Kidney (tissue), 14 donors: ENCODE results near the gene PTPRK. TPM values are rescaled to one million over a fixed set of nuclear protein-coding genes. Genes with fewer than 3 reads are reported as not detected.

Experiments
- DNase-seq, 5 donors: peaks; one replicate each; pipeline ENCODE4 v3.0.0-alpha.2; 2013 to 2020
- FAIRE-seq: peaks from 2 replicates; lab custom pipeline; 2012; peaks lifted over from hg19 to GRCh38; lab: Jason Lieb, UNC
- H3K27ac ChIP-seq, 2 donors: one replicate each; pipeline ENCODE4 v1.7.0; 2013; ENCODE audit warnings: low read depth in 2 of 2, low read length in 2 of 2, inconsistent platforms in 1 of 2
- H3K27me3 ChIP-seq: one replicate; pipeline ENCODE4 v1.7.1; 2013; ENCODE audit warnings: low read length, inconsistent platforms; ENCODE audit not compliant: control insufficient read depth, insufficient read depth
- H3K36me3 ChIP-seq, 3 donors: one replicate each; pipeline versions ENCODE4 v1.7.0 to v1.7.1; 2013; ENCODE audit warnings: low read length in 3 of 3, control low read depth in 1 of 3, inconsistent platforms in 1 of 3; ENCODE audit not compliant: insufficient read depth in 3 of 3, control insufficient read depth in 2 of 3
- H3K4me1 ChIP-seq, 3 donors: one replicate each; pipeline versions ENCODE4 v1.7.0 to v1.7.1; 2013; ENCODE audit warnings: low read length in 3 of 3, inconsistent platforms in 1 of 3, low read depth in 1 of 3; ENCODE audit not compliant: control insufficient read depth in 2 of 3, insufficient read depth in 2 of 3
- H3K4me3 ChIP-seq, 3 donors: one replicate each; pipeline versions ENCODE4 v1.7.0 to v1.8.1; 2013; ENCODE audit warnings: low read length in 3 of 3, control low read depth in 1 of 3, inconsistent platforms in 1 of 3
- H3K9ac ChIP-seq, 3 donors: one replicate each; pipeline versions ENCODE4 v1.7.0 to v1.7.1; 2013; ENCODE audit warnings: low read length in 3 of 3, control low read depth in 1 of 3, inconsistent platforms in 1 of 3
- H3K9me3 ChIP-seq, 3 donors: one replicate each; pipeline versions ENCODE4 v1.7.0 to v1.7.1; 2013; ENCODE audit warnings: low read length in 3 of 3, control low read depth in 1 of 3, inconsistent platforms in 1 of 3; ENCODE audit not compliant: control insufficient read depth in 2 of 3, insufficient read depth in 1 of 3
- CTCF ChIP-seq: IDR thresholded peaks from 3 replicates; pipeline ENCODE4 v1.5.1; 2012; ENCODE audit warnings: mild to moderate bottlenecking, moderate library complexity, borderline replicate concordance; ENCODE audit not compliant: insufficient read depth; ENCODE audit errors: extremely low read depth
- intact Hi-C: fragments of 100-400 bp; cut with DNase I; formaldehyde crosslinking; loops from one replicate; pipeline ENCODE4 v1.11.1; 2022
- polyA plus RNA-seq: library from polyadenylated mRNA; stranded (reverse); fragments of 350-450 nt; fragmentation: Illumina TruSeq; extraction: RNeasy Lipid Tissue Mini Kit (QIAGEN cat#74804); gene quantifications from one replicate; pipeline ENCODE4 v1.2.3, GENCODE V29; 2014; ENCODE audit warnings: low read depth, low replicate concordance; ENCODE audit not compliant: insufficient read depth
- total RNA-seq: library from RNA; stranded (reverse); fragmentation: NEBNext Ultra II Directional; extraction: Animal tissue kit (Norgen Biotek cat#: 25700); gene quantifications from one replicate; pipeline ENCODE4 v1.2.1, GENCODE V29; 2021
- donor health status: control.
- donor health status: control.
- donor health status: control.
- donor health status: control.
- donor health status: control.
- donor health status: DM: yes; HTN: yes; CAD: no.
- donor health status: Normal renal cell carcinoma (clear cell type).

Gene PTPRK
- total and polyA plus RNA-seq, 2 donors from 2014 or later: 9.2 to 72.8 TPM

DNA sequence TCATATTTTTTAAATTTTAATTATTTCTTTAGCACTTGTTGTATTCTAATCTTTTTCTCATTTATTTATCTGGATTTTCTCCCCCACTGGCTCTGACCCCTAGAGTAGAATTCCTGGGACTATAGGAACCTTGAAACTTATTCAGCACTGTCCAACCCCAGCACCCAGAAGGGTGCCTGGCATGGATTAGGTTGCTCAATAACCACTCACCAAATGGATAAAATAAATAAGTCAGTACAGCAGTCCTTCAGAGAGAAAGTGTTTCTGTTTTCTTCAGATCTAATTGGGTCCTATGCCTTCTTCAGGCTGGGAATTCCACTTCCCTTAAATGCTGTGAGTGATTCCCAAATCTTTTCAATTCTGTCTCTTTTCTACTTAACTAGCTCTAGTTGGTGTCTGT lies 206.2 kb downstream of the PTPRK start:
- H3K27me3 ChIP-seq: no peaks in the 10 kb centered on the region
- no peak overlapping the region for H3K9ac ChIP-seq
- no peak for TF ChIP-seq CTCF
- H3K4me1 ChIP-seq: no peaks in the 10 kb centered on the region
- H3K4me3 ChIP-seq: no peak overlapping the region
- H3K36me3 ChIP-seq: no peaks in the 10 kb centered on the region
- DNase-seq (no peak), FAIRE-seq (no peak)
- intact Hi-C loops: no loop called here
- H3K9me3 ChIP-seq: no peaks in the 10 kb centered on the region
- H3K27ac ChIP-seq: no peak overlapping the region

DNA sequence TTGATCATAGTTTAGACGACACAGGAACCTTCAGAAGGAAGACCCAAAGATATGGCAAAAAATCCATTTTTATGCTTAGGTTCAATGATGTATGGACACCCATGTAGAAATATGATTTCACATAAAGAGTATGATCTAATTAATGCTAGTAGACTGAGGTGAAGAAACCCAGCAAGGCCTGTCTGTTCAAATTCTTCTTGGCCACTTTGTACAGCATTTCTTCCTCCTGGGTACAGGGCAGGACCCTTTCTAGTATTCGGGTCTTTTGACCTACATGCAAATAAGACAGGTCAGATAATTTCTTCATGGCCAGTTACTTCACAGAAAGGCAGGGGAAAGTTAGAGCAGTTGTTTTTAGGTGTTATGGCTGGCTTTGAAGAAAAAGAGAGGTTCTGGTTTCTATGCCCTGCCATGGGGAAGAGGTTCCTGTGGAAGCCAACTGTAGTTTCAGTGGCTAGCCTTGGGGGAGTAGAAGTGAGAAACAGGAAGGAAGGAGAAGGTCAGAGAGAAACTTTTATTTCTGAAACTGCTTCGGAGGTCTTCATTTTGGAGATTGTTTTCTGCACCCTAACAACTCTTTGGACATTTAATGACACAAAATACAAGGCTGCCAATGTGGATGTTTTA lies 208.3 kb downstream of the PTPRK start:
- H3K9ac ChIP-seq: no peak overlapping the region
- no peak overlapping the region for H3K27ac ChIP-seq
- intact Hi-C loops: no loop called here
- H3K27me3 ChIP-seq: no peaks in the 10 kb centered on the region
- no peaks in the 10 kb centered on the region for H3K36me3 ChIP-seq
- DNase-seq: no peak
- no peak for FAIRE-seq
- no peaks in the 10 kb centered on the region for H3K4me1 ChIP-seq
- no peak overlapping the region for H3K4me3 ChIP-seq
- no peaks in the 10 kb centered on the region for H3K9me3 ChIP-seq
- TF ChIP-seq CTCF: no peak

DNA sequence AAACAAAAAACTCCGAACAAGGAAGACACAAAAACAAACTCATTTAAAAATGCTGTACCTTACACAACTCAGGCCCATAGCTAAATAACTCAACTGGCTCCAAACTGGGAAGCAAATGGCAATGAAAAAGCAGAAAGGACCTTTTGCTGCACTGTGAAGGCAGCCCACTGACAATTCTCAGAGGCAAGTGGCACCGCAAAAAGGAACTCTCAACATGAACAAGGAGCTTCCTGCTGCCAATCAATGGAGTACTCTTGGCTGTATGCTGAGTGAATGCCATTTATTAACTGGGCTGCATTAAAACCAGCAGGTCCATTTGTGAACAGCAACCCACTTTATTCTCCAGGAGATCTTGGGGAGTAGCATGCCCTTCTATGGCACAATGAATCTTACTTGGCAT lies 209.9 kb downstream of the PTPRK start:
- Histone ChIP-seq H3K9me3 (no peaks in the 10 kb centered on the region), H3K4me1 (no peaks in the 10 kb centered on the region), H3K27ac (no peak overlapping the region), H3K27me3 (no peaks in the 10 kb centered on the region), H3K36me3 (no peaks in the 10 kb centered on the region), H3K4me3 (no peak overlapping the region), H3K9ac (no peak overlapping the region)
- no peak for TF ChIP-seq CTCF
- DNase-seq (no peak), FAIRE-seq (no peak)
- intact Hi-C loops: no loop called here

DNA sequence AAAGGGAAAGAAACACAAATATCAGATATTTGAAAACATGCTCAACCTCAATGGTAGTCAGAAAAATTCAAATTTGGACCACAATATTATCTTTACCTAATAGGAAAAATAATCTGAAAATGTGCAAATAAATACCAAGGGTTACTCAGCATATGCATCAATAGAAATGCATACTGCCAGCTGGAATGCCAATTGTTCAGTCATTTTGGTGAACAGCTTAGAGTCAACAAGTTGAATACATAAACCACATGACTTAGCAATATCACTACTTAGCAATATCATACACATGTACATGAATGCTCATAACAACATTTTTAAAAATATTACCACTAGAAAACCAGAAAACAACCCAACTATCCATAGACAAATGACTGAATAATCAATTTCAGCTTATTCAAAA lies 212.7 kb downstream of the PTPRK start:
- FAIRE-seq (no peak), DNase-seq (no peak)
- H3K9me3 ChIP-seq: no peaks in the 10 kb centered on the region
- no peaks in the 10 kb centered on the region for H3K4me1 ChIP-seq
- no peak for TF ChIP-seq CTCF
- no peaks in the 10 kb centered on the region for H3K36me3 ChIP-seq
- H3K9ac ChIP-seq: no peak overlapping the region
- H3K27me3 ChIP-seq: no peaks in the 10 kb centered on the region
- H3K4me3 ChIP-seq: no peak overlapping the region
- no peak overlapping the region for H3K27ac ChIP-seq
- intact Hi-C loops: no loop called here
